H1 (cell line): ENCODE results near the gene L3MBTL4. TPM values are rescaled to one million over a fixed set of nuclear protein-coding genes. Genes with fewer than 3 reads are reported as not detected.

Experiments
- CTCF ChIA-PET: fragments of 300-600 bp; sonication (Branson Sonifier 250); formaldehyde crosslinking; loops from one replicate; lab custom pipeline; 2021; ENCODE audit not compliant: partially characterized antibody; lab: Charles Lee
- POLR2A ChIA-PET: fragments of 300-600 bp; sonication (Branson Sonifier 250); formaldehyde crosslinking; loops from one replicate; lab custom pipeline; 2021; ENCODE audit warnings: inconsistent platforms; ENCODE audit not compliant: partially characterized antibody; lab: Charles Lee
- DNase-seq, 2 experiments: peaks; one replicate each; pipeline versions ENCODE4 v3.0.0 to v3.0.0-alpha.2; 2010 to 2022; ENCODE audit warnings: low spot score in 2 of 2, low read depth in 1 of 2, mixed read lengths in 1 of 2
- FAIRE-seq: peaks from 2 replicates; lab custom pipeline; 2011; peaks lifted over from hg19 to GRCh38; lab: Jason Lieb, UNC
- H2AFZ ChIP-seq: 2 replicates; pipeline ENCODE4 v1.8.1; 2012; ENCODE audit warnings: low read length, inconsistent platforms
- H2AK5ac ChIP-seq: 2 replicates; pipeline ENCODE4 v1.6.1; 2013; ENCODE audit warnings: low read depth, low read length
- H2BK120ac ChIP-seq: replicated peaks from 2 replicates; pipeline ENCODE3; 2013; ENCODE audit warnings: low read depth, low read length, inconsistent platforms
- H2BK12ac ChIP-seq: 2 replicates; pipeline ENCODE4 v1.6.1; 2013; ENCODE audit warnings: low read depth, low read length
- H2BK15ac ChIP-seq: 2 replicates; pipeline ENCODE4 v1.6.1; 2013; ENCODE audit warnings: low read length
- H2BK20ac ChIP-seq: 2 replicates; pipeline ENCODE4 v1.6.1; 2013; ENCODE audit warnings: low read length
- H2BK5ac ChIP-seq: 2 replicates; pipeline ENCODE4 v1.6.1; 2013; ENCODE audit warnings: low read depth, low read length
- H3K14ac ChIP-seq: 2 replicates; pipeline ENCODE4 v1.6.1; 2013; ENCODE audit warnings: inconsistent platforms; ENCODE audit not compliant: insufficient read length
- H3K18ac ChIP-seq: 2 replicates; pipeline ENCODE4 v1.6.1; 2013; ENCODE audit warnings: low read length; ENCODE audit errors: extremely low read depth
- H3K23ac ChIP-seq: 2 replicates; pipeline ENCODE4 v1.6.1; 2013; ENCODE audit warnings: inconsistent platforms; ENCODE audit not compliant: insufficient read length
- H3K23me2 ChIP-seq: 2 replicates; pipeline ENCODE4 v1.6.1; 2013; ENCODE audit warnings: low read depth, low read length
- H3K27ac ChIP-seq: 2 replicates; pipeline ENCODE4 v1.6.1; 2011; ENCODE audit warnings: low read depth, low read length, inconsistent platforms
- H3K27me3 ChIP-seq, 4 experiments: replicated peaks in 1 of 4; 1 replicate in 1 of 4; 2 replicates in 3 of 4; pipeline versions ENCODE4 v1.6.1 to v1.8.1; 2011 to 2013; ENCODE audit warnings: low read length in 3 of 4, mild to moderate bottlenecking in 3 of 4, inconsistent platforms in 2 of 4, mixed read lengths in 2 of 4, moderate library complexity in 1 of 4; ENCODE audit not compliant: control insufficient read depth in 3 of 4, insufficient read depth in 3 of 4; ENCODE audit errors: extremely low read depth in 1 of 4
- H3K36me3 ChIP-seq, 4 experiments: 2 replicates each; pipeline versions ENCODE4 v1.6.1 to v1.8.1; 2011 to 2013; ENCODE audit warnings: mild to moderate bottlenecking in 4 of 4, low read length in 3 of 4, moderate library complexity in 2 of 4, control low read depth in 1 of 4, inconsistent platforms in 1 of 4; ENCODE audit not compliant: insufficient read depth in 4 of 4, control insufficient read depth in 2 of 4
- H3K4ac ChIP-seq: replicated peaks from 2 replicates; pipeline ENCODE3; 2013; ENCODE audit warnings: low read length, low read depth, mixed read lengths, inconsistent platforms; ENCODE audit not compliant: insufficient read length
- H3K4me1 ChIP-seq, 4 experiments: replicated peaks in 1 of 4; 1 replicate in 1 of 4; 2 replicates in 3 of 4; pipeline versions ENCODE4 v1.6.1 to v1.8.1; 2011 to 2013; ENCODE audit warnings: low read length in 3 of 4, inconsistent platforms in 2 of 4, mixed read lengths in 1 of 4; ENCODE audit not compliant: insufficient read depth in 4 of 4, control insufficient read depth in 3 of 4
- H3K4me2 ChIP-seq, 2 experiments: 2 replicates each; pipeline versions ENCODE4 v1.6.1 to v1.8.1; 2011 to 2013; ENCODE audit warnings: low read depth in 2 of 2, low read length in 2 of 2, control low read depth in 1 of 2, inconsistent platforms in 1 of 2, mild to moderate bottlenecking in 1 of 2; ENCODE audit not compliant: insufficient read depth in 1 of 2
- H3K4me3 ChIP-seq, 4 experiments: fragments of 200-600, 300-600 bp in 1 of 4; sonication (generic), shearing (Covaris generic), sonication (Bioruptor Twin) in 1 of 4; 2 replicates each; pipeline versions ENCODE4 v1.5.1 to v1.8.1; 2011 to 2016; ENCODE audit warnings: low read length in 4 of 4, low read depth in 3 of 4, control low read depth in 2 of 4, inconsistent platforms in 2 of 4, mild to moderate bottlenecking in 2 of 4, mixed read lengths in 1 of 4, moderate library complexity in 1 of 4; ENCODE audit not compliant: insufficient read depth in 2 of 4; ENCODE audit errors: extremely low read depth in 1 of 4
- H3K56ac ChIP-seq: replicated peaks from 2 replicates; pipeline ENCODE3; 2013; ENCODE audit warnings: low read depth, mild to moderate bottlenecking, mixed read lengths, low read length, inconsistent platforms; ENCODE audit not compliant: insufficient read length
- H3K79me1 ChIP-seq: 2 replicates; pipeline ENCODE4 v1.6.1; 2013; ENCODE audit warnings: low read depth, low read length, control low read depth
- H3K79me2 ChIP-seq, 2 experiments: 2 replicates each; pipeline versions ENCODE4 v1.6.1 to v1.8.1; 2012 to 2013; ENCODE audit warnings: low read length in 2 of 2, mild to moderate bottlenecking in 2 of 2, inconsistent platforms in 1 of 2; ENCODE audit not compliant: insufficient read depth in 2 of 2, control insufficient read depth in 1 of 2
- H3K9ac ChIP-seq, 4 experiments: replicated peaks in 1 of 4; 1 replicate in 1 of 4; 2 replicates in 3 of 4; pipeline versions ENCODE4 v1.6.1 to v1.8.1; 2011 to 2013; ENCODE audit warnings: low read depth in 3 of 4, low read length in 3 of 4, control low read depth in 2 of 4, mild to moderate bottlenecking in 2 of 4, moderate library complexity in 2 of 4, inconsistent platforms in 1 of 4; ENCODE audit errors: extremely low read depth in 1 of 4
- H3K9me3 ChIP-seq, 2 experiments: 2 replicates each; pipeline versions ENCODE4 v1.6.1 to v1.8.1; 2012 to 2013; ENCODE audit warnings: mild to moderate bottlenecking in 2 of 2, moderate library complexity in 2 of 2, control low read depth in 1 of 2, inconsistent platforms in 1 of 2, low read depth in 1 of 2, low read length in 1 of 2, mixed read lengths in 1 of 2; ENCODE audit not compliant: insufficient read depth in 2 of 2
- H4K20me1 ChIP-seq, 2 experiments: replicated peaks in 1 of 2; 2 replicates each; pipeline versions ENCODE3 to v1.8.1; 2011 to 2013; ENCODE audit warnings: inconsistent platforms in 2 of 2, low read length in 2 of 2, mild to moderate bottlenecking in 1 of 2; ENCODE audit not compliant: insufficient read depth in 2 of 2, control insufficient read depth in 1 of 2
- H4K5ac ChIP-seq: 2 replicates; pipeline ENCODE4 v1.6.1; 2013; ENCODE audit warnings: low read length, low read depth, mixed read lengths, inconsistent platforms; ENCODE audit not compliant: insufficient read length
- H4K8ac ChIP-seq: 2 replicates; pipeline ENCODE4 v1.8.0; 2013; ENCODE audit warnings: mild to moderate bottlenecking, moderate library complexity, low read length, inconsistent platforms; ENCODE audit not compliant: insufficient read depth; ENCODE audit errors: extremely low read depth
- H4K91ac ChIP-seq: replicated peaks from 2 replicates; pipeline ENCODE3; 2013; ENCODE audit warnings: low read length, mixed read lengths, inconsistent platforms; ENCODE audit not compliant: insufficient read length
- CREB1 ChIP-seq: IDR thresholded peaks from 2 replicates; pipeline ENCODE4 v1.6.1; 2012; ENCODE audit warnings: inconsistent platforms
- POLR2AphosphoS5 ChIP-seq: IDR thresholded peaks from 2 replicates; pipeline ENCODE4 v1.6.1; 2011; ENCODE audit warnings: low read depth, low read length
- RXRA ChIP-seq: IDR thresholded peaks from 2 replicates; pipeline ENCODE4 v1.6.1; 2011; ENCODE audit warnings: low read depth, mild to moderate bottlenecking, low read length, moderate library complexity; ENCODE audit not compliant: insufficient read depth
- TEAD4 ChIP-seq: IDR thresholded peaks from 2 replicates; pipeline ENCODE4 v1.6.1; 2012; ENCODE audit warnings: low read depth, low read length, inconsistent platforms, mixed read lengths
- YY1 ChIP-seq: IDR thresholded peaks from 2 replicates; pipeline ENCODE4 v1.6.1; 2011; ENCODE audit warnings: low read depth, mild to moderate bottlenecking, low read length
- WGBS, 2 experiments: shearing (Covaris generic) in 1 of 2; methylation state at CpG; one replicate each; pipeline versions ENCODE4 v1.1.6 to v1.1.7; 2013 to 2015; ENCODE audit warnings: low lambda C conversion rate in 2 of 2, mixed read lengths in 2 of 2, inconsistent platforms in 1 of 2, low coverage in 1 of 2, missing lambda C conversion rate in 1 of 2; ENCODE audit not compliant: insufficient replicate concordance in 2 of 2, insufficient coverage in 1 of 2, insufficient read length in 1 of 2; ENCODE audit errors: extremely low coverage in 1 of 2, missing lambda C conversion rate in 1 of 2; 5-methylcytosine and 5-hydroxymethylcytosine counted together
- polyA plus RNA-seq, 7 experiments: library from polyadenylated mRNA; depleted of rRNA in 3 of 7; stranded (reverse) in 5 of 7; unstranded in 2 of 7; fragments of >200 nt in 5 of 7; fragments of 200-250 nt in 2 of 7; gene quantifications; 1 replicate in 5 of 7; 2 replicates in 1 of 7; 4 replicates in 1 of 7; pipeline versions ENCODE4 v1.2.1 to v1.2.3, GENCODE V29; 2011 to 2013; ENCODE audit warnings: missing spikeins in 2 of 7, mixed read lengths in 2 of 7
- total RNA-seq: library from RNA; stranded (reverse); fragmentation: NEBNext Ultra II Directional; extraction: Animal tissue kit (Norgen Biotek cat#: 25700); gene quantifications from 2 replicates; pipeline ENCODE4 v1.2.1, GENCODE V29; 2021
- TF ChIP-seq, protein P1 (sequence below): IDR thresholded peaks from 2 replicates; pipeline ENCODE4 v1.6.1; 2011; ENCODE audit warnings: low read depth, mild to moderate bottlenecking, low read length; ENCODE audit not compliant: insufficient read depth

L3MBTL4 gene
- total and polyA plus RNA-seq, 2 of the 8 experiments (the other 6 are each of a cell fraction or from before 2014, with no cell fraction given): 1.0 to 2.1 TPM

DNA sequence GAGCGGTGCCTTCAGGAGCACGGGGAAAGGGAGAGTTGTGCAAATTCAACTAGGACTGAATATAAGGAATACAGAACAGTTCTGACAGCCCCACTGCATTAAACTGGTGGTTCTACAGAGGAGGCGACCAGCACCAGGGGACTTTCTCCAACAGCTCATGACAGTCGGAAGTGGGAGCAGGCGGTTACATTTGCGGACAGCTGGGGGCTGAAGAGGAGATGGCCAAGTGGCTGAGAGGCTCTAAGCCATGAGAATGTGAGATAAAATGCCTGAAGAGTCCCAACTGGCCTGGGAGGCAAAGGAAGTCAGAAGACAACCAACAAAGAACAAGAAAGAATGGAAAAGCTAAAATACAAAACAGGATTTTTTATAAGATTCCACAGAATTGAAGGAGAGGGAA, 141.3 kb downstream of the L3MBTL4 start:
- Histone ChIP-seq H3K23ac (no peak overlapping the region), H3K18ac (no peak overlapping the region), H2AFZ (no peak overlapping the region), H3K23me2 (no peaks in the 10 kb centered on the region), H4K8ac (no peak overlapping the region), H3K4ac (no peak overlapping the region), H3K4me1 (no peaks in the 10 kb centered on the region), H3K9me3 (no peaks in the 10 kb centered on the region), H3K4me2 (no peak overlapping the region), H3K9ac (no peak overlapping the region), H2BK20ac (no peak overlapping the region), H2BK5ac (no peak overlapping the region), H3K79me1 (no peaks in the 10 kb centered on the region), H2BK12ac (no peak overlapping the region), H3K56ac (no peak overlapping the region), H3K79me2 (no peaks in the 10 kb centered on the region), H4K20me1 (no peaks in the 10 kb centered on the region), H3K4me3 (no peak overlapping the region), H3K27me3 (no peaks in the 10 kb centered on the region), H4K91ac (no peak overlapping the region), H2BK15ac (no peak overlapping the region), H4K5ac (no peak overlapping the region), H3K27ac (no peak overlapping the region), H3K36me3 (no peaks in the 10 kb centered on the region), H2BK120ac (no peak overlapping the region), H2AK5ac (no peak overlapping the region), H3K14ac (no peak overlapping the region)
- ChIA-PET POLR2A (no interaction called here), CTCF (interaction anchor here (0.8 to 1.2 kb wide), 2 partner anchors 13 to 128 kb away, joined by 3 read pairs; no protein-coding TSS in a partner anchor)
- WGBS, 2 experiments: 91% methylated on average over 4 of the region's 6 CpGs; no CpG with 5 or more reads in 1 of the 2 experiments
- no peak for DNase-seq
- FAIRE-seq: no peak
- TF ChIP-seq POLR2AphosphoS5: no peak
- TF ChIP-seq, protein P1, sequence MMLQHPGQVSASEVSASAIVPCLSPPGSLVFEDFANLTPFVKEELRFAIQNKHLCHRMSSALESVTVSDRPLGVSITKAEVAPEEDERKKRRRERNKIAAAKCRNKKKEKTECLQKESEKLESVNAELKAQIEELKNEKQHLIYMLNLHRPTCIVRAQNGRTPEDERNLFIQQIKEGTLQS: no peak
- TF ChIP-seq YY1: no peak
- no peak for TF ChIP-seq CREB1
- TF ChIP-seq TEAD4: no peak
- no peak for TF ChIP-seq RXRA
